Inflammatory macrophage treated with lipopolysaccharide for 1 hour (primary cell): ENCODE results near the gene EVI2A.
"Not testable (repeated sequence)": the region's sequence is repeated elsewhere in the genome, so short reads cannot be mapped to it uniquely, and the experiment has no call there.

Experiments used
- DNase-seq, 2 donors: peaks; one replicate each; pipeline ENCODE4 v3.0.0-alpha.2; 2020 to 2022

EVI2A gene

GRCh38 chr17:31321481-31321880 is at the start of gene EVI2A:
EVI2A (minus strand) TSS chr17:31321622; CDS start chr17:31319013, 2,609 bp downstream.
- peak; percentile 89 to 94 for DNase-seq

GRCh38 chr17:31369266-31369665 is 47.8 kb upstream of the EVI2A start:
- no peak for DNase-seq

DNA sequence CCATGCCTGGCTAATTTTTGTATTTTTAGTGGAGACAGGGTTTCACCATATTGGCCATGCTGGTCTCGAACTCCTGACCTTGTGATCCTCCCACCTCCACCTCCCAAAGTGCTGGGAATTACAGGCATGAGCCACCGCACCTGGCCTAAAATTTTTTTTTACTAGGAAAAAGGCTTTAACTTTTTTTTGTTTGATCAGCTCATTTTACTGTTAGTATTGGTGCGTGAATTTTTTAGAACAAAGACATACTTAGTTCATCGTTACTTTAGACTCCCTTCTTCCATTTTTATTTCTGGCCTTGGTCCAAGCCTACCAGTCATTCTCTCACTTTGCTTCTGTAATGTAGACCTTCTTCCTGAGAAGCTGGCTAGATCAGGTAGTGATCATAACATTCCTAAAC is 44.7 kb upstream of the EVI2A start:
- no peak for DNase-seq

GRCh38 chr17:31364012-31364411 is 42.6 kb upstream of the EVI2A start:
- DNase-seq, result no peak

GRCh38 chr17:31357839-31358394 is 36.5 kb upstream of the EVI2A start:
- no peak for DNase-seq

DNA sequence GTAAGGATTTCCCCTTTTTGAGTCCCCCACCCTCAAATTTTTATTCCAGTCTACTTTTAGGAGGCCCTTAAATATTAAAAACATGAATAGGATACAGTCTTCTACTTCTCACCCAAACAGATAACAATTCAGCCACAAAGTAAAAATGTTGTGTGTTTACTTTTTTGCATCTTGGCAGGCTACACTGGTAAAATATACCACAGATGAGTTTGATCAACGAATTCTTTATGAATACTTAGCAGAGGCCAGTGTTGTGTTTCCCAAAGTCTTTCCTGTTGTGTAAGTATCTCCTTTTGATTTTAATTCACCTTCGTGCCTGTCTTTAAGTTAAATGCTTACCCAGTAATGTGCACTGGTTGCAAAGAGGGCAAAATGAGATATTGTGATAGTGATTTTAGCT is 35.7 kb upstream of the EVI2A start:
- no peak for DNase-seq

GRCh38 chr17:31355935-31356334 is 34.5 kb upstream of the EVI2A start:
- no peak for DNase-seq

GRCh38 chr17:31349454-31349853 is 28.0 kb upstream of the EVI2A start:
- no peak for DNase-seq

GRCh38 chr17:31345191-31345747 is 23.8 kb upstream of the EVI2A start:
- DNase-seq, result not testable (repeated sequence)

DNA sequence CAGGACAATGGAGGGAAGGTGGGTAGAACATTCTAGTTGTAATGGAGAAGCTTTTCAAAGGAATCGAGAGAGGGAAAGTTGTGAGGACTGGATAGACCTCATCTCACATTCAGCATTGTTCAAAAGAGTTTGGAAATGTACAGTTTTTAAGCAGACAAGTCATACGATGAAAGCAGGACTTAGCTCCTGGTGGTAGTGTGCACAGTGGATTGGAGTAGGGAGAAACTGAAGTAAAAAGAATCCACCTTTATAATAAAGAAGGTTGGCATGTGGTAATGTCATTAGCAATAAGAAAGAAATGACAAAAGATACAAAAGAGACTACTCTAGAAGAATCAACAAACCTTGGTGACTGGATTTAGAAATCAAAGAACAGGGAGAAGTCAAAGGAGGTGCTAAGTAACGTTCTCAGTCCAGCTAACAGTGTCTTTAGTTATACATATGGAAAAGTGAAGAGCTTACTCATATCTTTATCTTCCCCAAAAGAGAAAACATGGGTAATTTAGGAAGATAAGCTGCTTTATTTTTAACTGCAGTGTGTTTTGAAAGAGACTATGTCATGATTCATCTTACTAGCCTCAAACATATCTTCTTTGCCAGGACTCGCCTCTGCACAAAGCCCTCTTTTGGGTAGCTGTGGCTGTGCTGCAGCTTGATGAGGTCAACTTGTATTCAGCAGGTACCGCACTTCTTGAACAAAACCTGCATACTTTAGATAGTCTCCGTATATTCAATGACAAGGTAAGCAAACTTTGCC is 18.7 kb upstream of the EVI2A start:
- peak; percentile 17 to 39 for DNase-seq

GRCh38 chr17:31329221-31329620 is 7.8 kb upstream of the EVI2A start:
- DNase-seq, result no peak

- DNase-seq, result no peak
Measured at GRCh38 chr17:31328160-31328535, 6.7 kb upstream of the EVI2A start.

DNA sequence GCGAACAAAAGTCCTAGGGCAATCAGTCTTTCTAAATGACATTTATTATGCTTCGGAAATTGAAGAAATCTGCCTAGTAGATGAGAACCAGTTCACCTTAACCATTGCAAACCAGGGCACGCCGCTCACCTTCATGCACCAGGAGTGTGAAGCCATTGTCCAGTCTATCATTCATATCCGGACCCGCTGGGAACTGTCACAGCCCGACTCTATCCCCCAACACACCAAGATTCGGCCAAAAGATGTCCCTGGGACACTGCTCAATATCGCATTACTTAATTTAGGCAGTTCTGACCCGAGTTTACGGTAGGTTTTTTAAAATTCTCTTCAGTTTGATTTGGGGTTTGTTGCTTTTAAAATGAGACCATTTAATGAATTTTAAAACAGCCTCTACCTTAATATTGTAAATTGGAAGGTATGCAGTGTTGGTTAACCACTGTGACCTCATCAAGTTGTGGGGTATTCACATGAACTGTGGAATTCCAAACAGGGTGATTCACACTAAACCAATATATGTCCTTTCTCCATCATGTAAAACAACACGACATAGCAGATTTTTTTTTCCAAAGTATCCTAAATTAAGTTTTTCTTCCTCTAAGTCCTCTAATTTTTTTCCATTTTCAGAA is 6.2 kb upstream of the EVI2A start:
- no peak for DNase-seq

DNA sequence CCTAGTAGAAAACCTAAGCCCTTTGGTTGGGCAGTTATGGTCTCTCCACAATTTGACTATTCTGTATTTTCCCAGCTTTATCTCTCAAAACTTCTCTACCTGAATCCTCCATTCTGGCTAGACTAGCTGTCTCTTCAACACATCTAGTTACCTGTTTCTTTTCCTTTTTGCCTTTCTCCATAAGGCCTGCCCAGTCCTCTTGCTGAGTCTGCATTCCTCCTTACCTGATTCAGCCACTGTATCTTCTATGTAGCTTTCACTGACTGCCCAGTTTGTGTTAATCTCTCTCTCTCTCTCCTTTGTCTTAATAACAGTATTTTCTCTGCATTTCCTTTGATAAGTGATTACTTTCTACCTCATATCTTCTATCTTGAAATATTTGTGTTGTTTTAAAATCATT is 2.1 kb upstream of the EVI2A start:
- no peak for DNase-seq

GRCh38 chr17:31321966-31322365 is 544 bp upstream of the EVI2A start:
- no peak for DNase-seq

DNA sequence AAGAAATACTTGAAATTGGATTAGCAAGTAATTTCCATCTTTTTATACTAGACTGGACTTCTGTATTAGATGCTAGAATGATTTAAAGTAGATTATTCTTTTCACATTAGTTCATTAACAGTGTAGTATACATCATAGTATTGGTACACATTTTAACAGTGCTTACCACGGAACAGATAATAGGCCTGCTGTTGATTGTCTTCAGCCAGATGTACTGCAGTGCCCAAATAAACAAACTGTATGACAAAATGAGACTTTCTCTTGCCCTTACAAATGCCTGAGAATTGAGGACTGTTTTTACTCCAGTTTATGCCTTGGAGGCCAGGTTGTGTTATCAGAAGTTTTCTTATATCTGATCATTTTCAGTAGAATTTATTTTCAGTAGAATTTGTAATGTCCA is 631 bp downstream of the EVI2A start:
- DNase-seq, result no peak

GRCh38 chr17:31320241-31320640 is 1.2 kb downstream of the EVI2A start:
- DNase-seq, result no peak

DNA sequence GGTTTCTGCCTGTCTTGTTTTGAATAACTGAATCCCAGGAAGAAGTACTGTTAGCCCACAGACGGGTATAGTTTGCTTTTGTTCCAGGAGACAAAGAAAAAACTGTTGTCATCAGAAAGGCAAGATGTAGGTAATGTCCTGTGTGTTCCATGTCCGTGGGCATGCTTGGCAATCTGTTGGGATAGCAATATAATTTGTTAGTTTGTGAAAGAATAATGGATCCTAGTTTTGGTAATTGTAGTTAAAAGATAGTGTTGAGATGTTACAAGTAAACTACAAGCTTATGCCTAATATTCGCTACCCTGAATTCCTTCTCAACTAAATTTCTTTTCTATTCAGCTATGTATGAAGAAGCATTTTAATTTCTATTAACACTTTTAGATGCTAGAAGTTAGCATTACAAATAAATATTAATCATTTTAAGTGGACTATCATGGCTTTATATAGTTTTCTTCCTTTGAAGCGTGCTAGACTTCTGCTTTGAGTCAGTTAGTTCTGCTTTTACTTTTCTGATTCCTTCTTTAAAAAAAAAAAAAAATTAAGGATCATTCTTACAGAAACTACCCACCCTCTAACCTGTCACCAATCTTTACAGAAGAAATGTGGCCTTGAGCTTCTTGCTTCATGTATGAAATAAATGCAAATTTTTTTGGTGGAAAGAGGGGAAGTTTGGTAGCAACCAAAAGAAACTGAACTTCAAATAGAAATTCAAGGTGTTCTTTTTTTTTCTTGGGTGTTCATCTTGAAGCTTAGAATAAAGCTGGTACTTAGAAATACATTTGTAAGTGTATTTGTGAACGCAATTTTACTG is 2.4 kb downstream of the EVI2A start:
- peak; percentile 51 to 72 for DNase-seq

DNA sequence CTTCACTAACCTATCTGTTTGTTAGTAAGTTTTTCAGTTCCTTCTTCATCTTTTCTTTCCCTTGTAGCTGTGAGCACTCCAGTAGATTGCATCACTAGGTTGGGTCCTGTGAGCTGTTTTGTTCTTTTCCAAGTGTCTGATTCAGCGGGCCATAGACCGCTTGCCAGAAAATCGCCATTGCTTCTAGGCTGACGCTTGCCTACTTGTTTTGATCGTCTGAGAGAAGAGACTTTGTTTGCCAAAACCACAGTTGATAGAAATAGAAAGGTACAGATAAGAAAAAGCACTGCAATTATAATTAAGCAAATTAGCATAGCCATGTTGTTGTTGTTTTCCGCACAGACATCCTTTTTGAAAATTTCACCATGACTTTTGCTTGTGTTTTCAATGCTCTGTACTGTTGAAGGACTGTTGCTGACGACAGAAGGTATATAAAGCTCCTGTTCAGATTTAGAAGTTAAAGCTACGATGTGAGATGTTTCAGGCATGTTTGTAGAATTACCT is 3.1 kb downstream of the EVI2A start:
- peak; percentile 73 to 84 for DNase-seq

- peak; percentile 42 to 63 for DNase-seq
Measured at GRCh38 chr17:31314782-31315100, 6.7 kb downstream of the EVI2A start.

- DNase-seq, result peak; percentile 88 to 90
Measured at GRCh38 chr17:31313982-31314781, 7.2 kb downstream of the EVI2A start, which contains the start of gene EVI2B. EVI2B (minus strand) TSS chr17:31314054; CDS start chr17:31305609, 8,445 bp downstream.

GRCh38 chr17:31312223-31312622 is 9.2 kb downstream of the EVI2A start:
- not testable (repeated sequence) for DNase-seq
